Measurements from ENCODE around the gene ANKRD33B. TPM values are rescaled to one million over a fixed set of nuclear protein-coding genes. Genes with fewer than 3 reads are reported as not detected.

ANKRD33B gene
- total and polyA plus RNA-seq, 2 experiments from 2014 or later, result 2.9 to 15.4 TPM

- no peak for TF ChIP-seq ZNF462 (CRISPR knock-in tag; IDR thresholded peaks at IDR 0.05)
- TF ChIP-seq POLR2AphosphoS5 (IDR thresholded peaks at IDR 0.05; ENCODE audit: low read depth), result no peak
- no peak for TF ChIP-seq STAT1 (IDR thresholded peaks at IDR 0.05; ENCODE audit: unreplicated experiment)
- no peak for TF ChIP-seq JUNB (IDR thresholded peaks at IDR 0.05; ENCODE audit: unreplicated experiment)
- TF ChIP-seq ETS1 (IDR thresholded peaks at IDR 0.05), result no peak
- no peak for TF ChIP-seq EZH2 (IDR thresholded peaks at IDR 0.05; ENCODE audit: low read depth, unreplicated experiment)
- no peak for TF ChIP-seq EZH2phosphoT487 (IDR thresholded peaks at IDR 0.05; ENCODE audit: unreplicated experiment)
- TF ChIP-seq ZNF331 (CRISPR knock-in tag; IDR thresholded peaks at IDR 0.05; ENCODE audit: low read depth), result no peak
Observed at GRCh38 chr5:10655972-10656830, 92.3 kb downstream of the ANKRD33B start (continued).

All from GM23338 (cell line).